HUES6 (cell line): ENCODE measurements around the gene MMD2.
A peak's percentile ranks its signal among the peaks of the same experiment; 100 is the strongest.

Experiments used
- H3K27ac ChIP-seq: 2 replicates; pipeline ENCODE4 v1.7.0; 2013; ENCODE audit warnings: low read depth, mild to moderate bottlenecking, low read length, inconsistent platforms
- H3K27me3 ChIP-seq: 2 replicates; pipeline ENCODE4 v1.6.1; 2013; ENCODE audit warnings: low read length; ENCODE audit not compliant: control insufficient read depth, insufficient read depth
- H3K36me3 ChIP-seq: 2 replicates; pipeline ENCODE4 v1.6.1; 2013; ENCODE audit warnings: low read length; ENCODE audit not compliant: control insufficient read depth, insufficient read depth
- H3K4me1 ChIP-seq: 2 replicates; pipeline ENCODE4 v1.6.1; 2013; ENCODE audit warnings: low read length; ENCODE audit not compliant: control insufficient read depth, insufficient read depth
- H3K4me3 ChIP-seq: 2 replicates; pipeline ENCODE4 v1.5.1; 2013; ENCODE audit warnings: low read depth, low read length
- H3K9ac ChIP-seq: one replicate; pipeline ENCODE4 v1.6.1; 2013; ENCODE audit warnings: mild to moderate bottlenecking, low read length
- H3K9me3 ChIP-seq: 2 replicates; pipeline ENCODE4 v1.6.1; 2013; ENCODE audit warnings: low read depth, low read length; ENCODE audit not compliant: control insufficient read depth, insufficient read depth

MMD2 gene

DNA sequence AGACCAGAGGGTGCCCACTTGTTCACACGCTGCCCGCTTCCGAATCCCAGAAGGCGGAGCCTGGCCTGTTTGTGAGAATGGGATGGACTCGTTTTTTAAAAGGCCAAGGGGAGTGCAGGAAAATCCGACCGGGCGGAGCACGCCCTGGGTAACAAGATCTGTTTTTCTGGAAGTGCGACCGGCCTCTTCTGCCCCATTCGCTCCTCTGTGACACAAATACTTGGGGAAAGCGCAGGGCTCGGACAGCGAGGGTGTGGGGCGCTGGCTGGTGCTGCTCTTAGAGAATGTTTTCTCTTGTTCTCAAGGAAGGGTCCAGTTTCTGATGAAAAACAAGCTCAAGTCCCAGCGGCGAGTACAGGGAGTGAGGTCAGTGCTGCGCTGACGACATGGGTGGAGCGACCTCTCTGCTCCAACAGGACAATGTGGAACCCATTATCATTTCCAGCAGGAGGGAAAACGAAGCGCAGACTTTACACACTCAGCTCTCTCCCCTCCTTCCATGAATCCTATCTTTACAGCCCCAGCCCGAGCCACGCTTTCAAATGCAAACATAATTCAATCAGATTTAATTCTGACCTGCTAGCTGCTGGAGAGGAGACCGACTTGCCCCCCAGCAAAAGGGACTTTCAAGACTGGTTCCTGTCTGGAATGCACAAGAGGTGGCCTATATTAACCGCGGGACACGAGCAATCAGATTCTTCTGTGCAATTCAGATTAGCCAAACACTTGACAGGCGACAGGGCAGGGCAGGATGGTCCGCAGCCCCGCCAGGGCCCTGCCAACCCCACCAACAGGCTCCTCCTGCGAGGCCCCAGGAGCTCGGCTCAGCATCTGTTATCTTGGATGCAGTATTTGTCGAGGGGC lies 76.6 kb downstream of the MMD2 start:
- Histone ChIP-seq H3K9me3 (no peaks in the 10 kb centered on the region), H3K27me3 (no peaks in the 10 kb centered on the region), H3K36me3 (peaks cover 5% of the 10 kb centered on the region; the same call in 1 of the 2 replicates), H3K27ac (no peak overlapping the region), H3K4me1 (peaks cover 3% of the 10 kb centered on the region; the same call in 1 of the 2 replicates), H3K9ac (peak overlapping the region; percentile 32), H3K4me3 (peak overlapping the region; percentile 57)

DNA sequence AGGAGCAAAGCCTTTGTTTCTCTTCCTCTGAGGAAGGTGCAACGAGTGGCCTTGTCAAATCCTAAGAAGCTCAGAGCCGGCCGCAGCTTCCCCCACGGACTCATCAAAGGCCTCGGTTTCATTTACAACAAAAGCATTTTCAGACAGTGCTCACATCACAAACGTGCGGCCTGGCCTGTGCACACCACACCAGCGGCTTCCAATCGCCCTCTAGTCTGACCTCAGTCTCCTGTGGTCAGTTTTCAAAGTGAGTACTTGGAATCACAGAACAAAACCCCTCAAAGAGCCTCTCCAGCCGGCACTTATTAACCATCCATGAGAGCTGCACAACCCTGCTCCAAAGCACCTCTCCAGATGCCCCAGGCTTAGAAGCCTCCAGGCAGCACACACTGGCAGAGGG lies 78.8 kb downstream of the MMD2 start:
- H3K4me1 ChIP-seq: peaks cover 3% of the 10 kb centered on the region; the same call in 1 of the 2 replicates

DNA sequence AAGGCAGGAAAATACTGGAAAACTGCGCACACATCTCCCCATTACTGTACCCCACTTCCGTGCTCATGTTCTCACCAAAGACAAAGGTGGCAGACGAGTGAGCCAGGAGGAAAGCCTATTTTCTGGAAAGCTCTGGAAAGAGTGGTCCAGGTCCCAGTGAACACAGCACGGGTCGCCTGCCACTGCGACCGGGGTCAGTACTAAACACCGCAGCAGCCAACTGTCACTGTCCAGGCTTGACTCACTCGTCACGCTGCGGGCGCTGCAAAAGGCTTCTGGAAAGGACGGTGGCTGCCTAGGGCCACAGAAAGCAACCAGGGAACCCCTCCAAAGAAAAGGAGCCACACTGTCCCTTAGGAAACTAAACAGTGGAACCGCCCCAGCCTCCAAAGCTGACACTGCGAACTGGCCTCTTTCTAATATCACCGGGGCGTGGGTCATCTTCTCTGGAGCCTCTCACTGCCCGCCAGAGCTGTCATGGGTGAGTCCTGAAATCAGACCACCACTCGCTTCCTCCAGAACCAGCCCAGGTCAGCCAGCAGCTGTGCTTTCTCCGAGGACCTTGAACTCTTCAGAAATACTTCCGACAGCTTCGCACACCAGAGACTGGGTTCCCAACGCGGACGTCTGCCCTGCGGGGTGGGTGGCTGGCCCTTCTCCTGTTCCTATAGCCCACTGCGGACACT lies 79.4 kb downstream of the MMD2 start:
- H3K36me3 ChIP-seq: peaks cover 13% of the 10 kb centered on the region; the same call in 1 of the 2 replicates
- no peak overlapping the region for H3K9ac ChIP-seq
- H3K4me3 ChIP-seq: no peak overlapping the region
- H3K4me1 ChIP-seq: peaks cover 3% of the 10 kb centered on the region; the same call in 1 of the 2 replicates
- no peak overlapping the region for H3K27ac ChIP-seq
- H3K9me3 ChIP-seq: no peaks in the 10 kb centered on the region
- no peaks in the 10 kb centered on the region for H3K27me3 ChIP-seq

More for the DNA sequence above, 78.8 kb downstream of the MMD2 start:
- Histone ChIP-seq H3K9ac (no peak overlapping the region), H3K27me3 (no peaks in the 10 kb centered on the region), H3K9me3 (no peaks in the 10 kb centered on the region), H3K36me3 (peaks cover 13% of the 10 kb centered on the region; the same call in 1 of the 2 replicates), H3K27ac (no peak overlapping the region), H3K4me3 (no peak overlapping the region)

DNA sequence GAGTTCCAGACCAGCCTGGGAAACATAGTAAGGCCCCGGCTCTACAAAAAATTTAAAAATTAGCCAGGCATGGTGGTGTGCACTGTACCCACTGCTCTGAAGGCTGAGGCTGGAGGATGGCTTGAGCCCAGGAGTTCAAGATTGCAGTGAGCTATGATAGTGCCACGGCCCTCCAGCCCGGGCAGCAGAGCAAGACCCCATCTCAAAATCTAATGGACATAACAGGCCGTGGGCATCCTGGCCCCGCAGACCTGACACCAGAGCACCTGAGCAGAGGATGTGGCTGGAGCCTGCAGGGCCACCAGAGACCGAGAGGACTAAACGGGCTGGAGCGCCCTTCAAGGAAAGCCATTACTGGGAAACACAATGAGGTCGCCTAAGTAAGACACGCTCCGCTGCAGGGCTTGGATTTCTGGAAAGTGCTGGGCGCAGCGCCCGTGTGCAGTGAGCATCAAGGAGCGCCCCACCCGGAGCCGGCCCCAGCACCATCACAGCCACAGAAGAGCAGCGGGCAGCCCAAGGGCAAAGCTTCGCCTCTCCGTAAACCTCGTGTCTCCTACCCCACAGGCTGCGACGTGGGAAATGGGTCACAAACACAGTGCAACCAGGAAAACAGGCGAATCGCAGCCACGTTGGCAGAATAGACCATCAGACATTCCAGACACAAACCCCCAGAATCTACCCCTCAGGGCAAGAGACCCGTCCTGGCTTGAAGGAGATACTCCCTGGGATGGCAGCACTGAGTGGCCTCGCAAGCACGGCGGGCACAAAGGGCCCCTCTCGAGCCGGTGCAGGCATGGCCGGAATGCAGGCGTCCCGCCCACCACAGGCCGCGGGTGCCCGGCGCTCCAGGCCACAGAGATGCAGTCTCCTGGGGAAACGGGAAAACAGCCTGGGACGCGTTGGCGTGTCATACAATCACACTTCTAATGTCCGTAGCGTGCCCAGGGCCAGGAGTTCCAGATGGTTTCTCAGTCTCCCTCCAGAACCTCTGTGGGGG lies 80.4 kb downstream of the MMD2 start:
- Histone ChIP-seq H3K4me3 (no peak overlapping the region), H3K9ac (no peak overlapping the region), H3K27ac (no peak overlapping the region), H3K4me1 (peaks cover 3% of the 10 kb centered on the region; the same call in 1 of the 2 replicates), H3K27me3 (no peaks in the 10 kb centered on the region), H3K36me3 (peaks cover 13% of the 10 kb centered on the region; the same call in 1 of the 2 replicates), H3K9me3 (no peaks in the 10 kb centered on the region)

DNA sequence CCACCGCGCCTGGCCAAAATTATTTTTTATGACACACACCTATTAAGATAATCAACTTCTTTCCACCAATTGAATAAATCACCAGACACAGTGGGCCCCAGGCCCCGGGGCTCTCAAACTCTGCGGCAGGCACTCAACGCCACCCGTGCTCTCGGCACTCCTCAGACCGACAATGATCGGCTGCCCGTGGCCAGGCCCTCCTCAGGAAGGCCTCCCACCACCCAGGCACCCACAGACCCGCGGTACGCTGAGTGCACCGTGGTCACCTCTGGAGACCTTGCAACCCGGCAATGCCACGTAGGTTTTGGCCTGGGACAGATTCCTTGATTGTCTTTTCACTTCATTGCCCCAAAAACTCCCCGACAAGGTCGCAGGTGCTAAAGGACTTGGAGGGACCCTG lies 82.4 kb downstream of the MMD2 start:
- H3K9me3 ChIP-seq: no peaks in the 10 kb centered on the region
- H3K27ac ChIP-seq: no peak overlapping the region
- peaks cover 13% of the 10 kb centered on the region; the same call in 1 of the 2 replicates for H3K36me3 ChIP-seq
- peaks cover 10% of the 10 kb centered on the region; the same call in 1 of the 2 replicates for H3K4me1 ChIP-seq
- no peaks in the 10 kb centered on the region for H3K27me3 ChIP-seq
- no peak overlapping the region for H3K4me3 ChIP-seq
- no peak overlapping the region for H3K9ac ChIP-seq

DNA sequence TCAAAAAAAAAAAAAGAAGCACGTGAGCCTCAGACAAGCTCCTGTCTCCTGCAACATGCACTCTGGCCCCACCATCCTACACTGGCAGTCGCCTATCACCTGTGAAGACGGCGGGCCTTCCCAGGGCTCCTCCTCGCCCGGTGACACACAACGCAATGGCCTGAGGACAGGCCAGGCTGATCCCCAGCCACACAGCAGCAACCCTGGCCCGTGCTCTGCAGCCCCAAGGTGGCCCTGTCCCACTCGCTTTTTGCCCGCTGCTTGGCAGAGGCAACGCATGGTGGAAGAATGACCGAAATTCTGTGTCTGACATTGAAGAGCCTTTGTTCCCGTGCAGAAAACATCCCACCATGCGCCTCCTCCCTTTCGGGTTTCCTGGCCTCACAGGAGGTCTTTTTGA lies 83.6 kb downstream of the MMD2 start:
- no peaks in the 10 kb centered on the region for H3K27me3 ChIP-seq

DNA sequence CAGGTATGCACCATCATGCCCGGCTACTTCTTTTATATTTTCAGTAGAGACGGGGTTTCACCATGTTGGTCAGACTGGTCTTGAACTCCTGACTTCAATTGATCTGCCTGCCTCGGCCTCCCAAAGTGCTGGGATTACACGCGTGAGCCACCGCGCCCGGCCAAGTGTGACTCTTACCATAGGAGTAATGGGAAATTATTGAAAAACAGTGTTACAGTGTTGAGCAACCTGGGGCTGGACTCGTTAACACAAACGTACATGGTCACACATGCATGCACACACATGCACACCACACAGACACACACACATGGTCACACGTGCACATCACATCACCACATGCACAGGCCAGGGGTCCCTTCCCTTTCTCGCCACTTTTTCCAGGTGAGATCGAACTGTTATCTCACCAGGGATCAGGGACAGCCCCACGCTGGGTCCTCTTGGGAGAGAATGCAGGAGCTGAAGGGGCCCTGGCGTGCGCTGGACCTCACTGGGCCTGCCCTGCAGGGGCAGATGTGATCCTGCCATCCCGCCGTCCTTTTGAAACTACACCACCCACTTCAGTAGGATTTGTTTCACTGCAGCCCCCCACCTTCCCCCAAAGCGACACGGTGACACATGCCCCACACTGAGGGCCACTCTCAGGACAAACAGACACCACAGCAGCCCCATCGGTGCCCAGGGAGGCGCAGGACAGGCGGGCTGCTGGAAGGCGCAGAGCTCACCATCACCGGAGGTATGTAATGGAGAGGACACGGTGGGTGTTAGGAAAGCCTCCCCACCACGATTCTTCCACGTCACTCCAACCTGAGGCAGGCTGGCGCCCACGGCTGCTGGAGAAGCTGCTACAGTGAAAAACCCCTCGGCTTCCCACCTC lies 85.7 kb downstream of the MMD2 start:
- Histone ChIP-seq H3K9me3 (no peaks in the 10 kb centered on the region), H3K27ac (no peak overlapping the region), H3K36me3 (peaks cover 13% of the 10 kb centered on the region; the same call in 1 of the 2 replicates), H3K4me1 (peaks cover 11% of the 10 kb centered on the region; the same call in 1 of the 2 replicates), H3K27me3 (no peaks in the 10 kb centered on the region), H3K9ac (no peak overlapping the region), H3K4me3 (no peak overlapping the region)

More for the DNA sequence above, 83.6 kb downstream of the MMD2 start:
- Histone ChIP-seq H3K9ac (no peak overlapping the region), H3K9me3 (no peaks in the 10 kb centered on the region), H3K36me3 (peaks cover 13% of the 10 kb centered on the region; the same call in 1 of the 2 replicates), H3K27ac (no peak overlapping the region), H3K4me1 (peaks cover 13% of the 10 kb centered on the region; the same call in 1 of the 2 replicates), H3K4me3 (no peak overlapping the region)

DNA sequence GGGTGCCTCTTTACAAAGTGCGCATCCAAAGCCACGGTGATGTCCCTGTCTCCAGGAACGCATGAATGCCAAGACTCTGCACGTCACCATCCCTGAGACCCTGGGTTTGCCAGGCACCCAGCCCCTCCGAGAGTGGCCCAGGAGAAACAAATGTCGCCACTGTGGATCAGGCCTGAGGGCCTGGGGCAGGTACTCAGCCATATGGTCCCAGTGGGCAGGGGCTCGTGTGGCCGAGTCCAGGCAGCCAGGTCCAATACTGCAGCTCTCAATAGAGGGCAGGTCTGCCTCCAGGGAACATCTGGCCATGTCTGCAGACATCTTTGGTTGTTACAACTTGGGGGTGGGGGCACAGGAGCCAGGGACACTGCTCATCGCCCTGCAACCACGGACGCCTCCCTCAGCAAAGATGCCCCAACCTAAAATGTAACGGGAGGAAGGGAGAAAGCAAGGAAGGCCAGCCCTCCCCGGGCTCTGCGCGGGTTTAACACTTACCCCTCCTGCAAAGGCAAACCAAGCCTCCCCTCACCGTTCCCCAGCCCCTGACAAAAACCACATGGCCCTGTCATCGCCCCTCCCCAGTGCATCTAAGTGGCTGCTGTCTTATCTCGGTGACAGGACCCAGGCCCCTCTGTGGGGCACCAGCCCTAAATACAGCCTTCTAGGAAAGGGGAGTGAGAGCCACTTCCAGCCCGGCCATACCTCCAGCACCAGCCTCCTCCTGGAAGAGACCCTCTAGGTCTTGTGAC lies 86.9 kb downstream of the MMD2 start:
- Histone ChIP-seq H3K9me3 (no peaks in the 10 kb centered on the region), H3K9ac (peak overlapping the region; percentile 45), H3K4me3 (no peak overlapping the region; the same call in 1 of the 2 replicates), H3K4me1 (peaks cover 11% of the 10 kb centered on the region; the same call in 1 of the 2 replicates), H3K27me3 (no peaks in the 10 kb centered on the region), H3K36me3 (peaks cover 6% of the 10 kb centered on the region; the same call in 1 of the 2 replicates), H3K27ac (no peak overlapping the region; the same call in 1 of the 2 replicates)

DNA sequence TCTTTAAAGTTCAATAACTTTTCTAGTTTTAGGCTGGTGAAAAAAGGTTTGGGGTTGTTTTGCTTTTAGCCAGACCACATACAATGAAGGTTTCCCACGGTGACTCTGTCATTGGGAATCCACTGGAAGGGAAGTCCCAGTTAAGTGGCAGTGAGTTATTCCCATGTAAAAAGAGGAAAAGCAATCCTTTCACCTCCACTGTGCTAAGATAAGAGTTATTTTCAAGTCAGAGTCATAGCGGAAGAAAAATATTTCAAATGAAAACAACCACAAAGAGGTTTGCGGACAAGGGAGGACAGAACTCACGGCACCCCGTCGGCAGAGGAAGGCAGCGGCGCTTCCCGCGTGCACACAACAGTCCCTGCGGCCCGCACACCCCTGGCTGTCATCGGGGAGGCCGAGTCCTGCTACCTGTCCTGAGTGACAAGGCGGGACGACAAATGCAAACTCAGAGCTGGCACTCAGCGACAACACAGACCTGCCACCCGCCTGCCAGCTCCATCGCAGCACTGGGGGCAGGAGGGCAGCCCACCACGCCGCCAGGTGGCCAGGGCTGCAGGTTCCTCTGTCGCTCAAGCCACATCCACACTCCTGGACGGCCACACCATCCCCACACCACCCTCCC lies 87.8 kb downstream of the MMD2 start:
- Histone ChIP-seq H3K9me3 (no peaks in the 10 kb centered on the region), H3K4me3 (no peak overlapping the region), H3K4me1 (peaks cover 11% of the 10 kb centered on the region; the same call in 1 of the 2 replicates), H3K27ac (no peak overlapping the region), H3K36me3 (no peaks in the 10 kb centered on the region), H3K9ac (no peak overlapping the region), H3K27me3 (no peaks in the 10 kb centered on the region)
